ENCODE data around the gene NPIPB4.
"Not testable (repeated sequence)": the region's sequence is repeated elsewhere in the genome, so short reads cannot be mapped to it uniquely, and the experiment has no call there.

NPIPB4 gene

DNA sequence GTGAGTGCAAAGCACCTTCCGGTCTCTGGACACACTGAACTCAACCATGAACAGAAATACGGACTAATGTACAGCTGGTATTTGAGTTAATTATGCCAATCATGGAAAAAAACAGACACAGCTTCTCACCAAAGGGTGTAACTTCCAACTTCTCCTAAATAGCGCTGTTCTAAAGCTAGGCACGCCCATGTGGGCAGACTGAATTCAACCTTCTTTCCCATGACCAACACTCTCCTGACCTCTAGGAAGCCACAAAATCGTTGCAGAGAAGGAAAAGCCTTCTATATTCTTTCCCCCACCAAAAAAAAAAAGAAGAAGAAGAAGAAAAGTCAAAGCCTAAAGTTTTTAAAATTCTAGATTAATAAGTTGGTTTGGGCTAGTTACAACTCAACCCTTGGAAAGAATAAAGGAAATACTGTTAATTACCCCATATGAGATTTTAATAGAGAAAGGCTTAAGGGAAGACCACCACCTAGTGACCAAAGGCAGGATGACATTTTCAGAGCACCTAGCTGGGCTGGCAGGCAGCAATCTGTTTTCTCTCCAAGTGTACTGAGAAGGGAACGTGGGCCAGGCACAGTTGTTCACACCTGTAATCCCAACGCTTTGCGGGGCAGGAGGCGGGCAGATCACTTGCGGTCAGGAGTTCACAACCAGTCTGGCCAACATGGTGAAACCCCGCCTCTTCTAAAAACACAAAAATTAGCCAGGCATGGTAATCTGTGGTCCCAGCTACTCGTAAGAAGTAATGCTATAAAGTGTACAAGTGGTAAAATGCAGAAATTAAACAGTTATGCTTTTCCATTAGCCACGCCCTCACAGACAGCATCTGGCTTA is 55.8 kb downstream of the NPIPB4 start:
- H3K27ac ChIP-seq, result not testable (repeated sequence)
- TF ChIP-seq, protein P1, sequence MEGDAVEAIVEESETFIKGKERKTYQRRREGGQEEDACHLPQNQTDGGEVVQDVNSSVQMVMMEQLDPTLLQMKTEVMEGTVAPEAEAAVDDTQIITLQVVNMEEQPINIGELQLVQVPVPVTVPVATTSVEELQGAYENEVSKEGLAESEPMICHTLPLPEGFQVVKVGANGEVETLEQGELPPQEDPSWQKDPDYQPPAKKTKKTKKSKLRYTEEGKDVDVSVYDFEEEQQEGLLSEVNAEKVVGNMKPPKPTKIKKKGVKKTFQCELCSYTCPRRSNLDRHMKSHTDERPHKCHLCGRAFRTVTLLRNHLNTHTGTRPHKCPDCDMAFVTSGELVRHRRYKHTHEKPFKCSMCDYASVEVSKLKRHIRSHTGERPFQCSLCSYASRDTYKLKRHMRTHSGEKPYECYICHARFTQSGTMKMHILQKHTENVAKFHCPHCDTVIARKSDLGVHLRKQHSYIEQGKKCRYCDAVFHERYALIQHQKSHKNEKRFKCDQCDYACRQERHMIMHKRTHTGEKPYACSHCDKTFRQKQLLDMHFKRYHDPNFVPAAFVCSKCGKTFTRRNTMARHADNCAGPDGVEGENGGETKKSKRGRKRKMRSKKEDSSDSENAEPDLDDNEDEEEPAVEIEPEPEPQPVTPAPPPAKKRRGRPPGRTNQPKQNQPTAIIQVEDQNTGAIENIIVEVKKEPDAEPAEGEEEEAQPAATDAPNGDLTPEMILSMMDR (IDR thresholded peaks at IDR 0.05), result peak; percentile 70

- not testable (repeated sequence) for H3K27ac ChIP-seq
These were observed 59.0 kb downstream of the NPIPB4 start for GRCh38 chr16:21798601-21799000.

DNA sequence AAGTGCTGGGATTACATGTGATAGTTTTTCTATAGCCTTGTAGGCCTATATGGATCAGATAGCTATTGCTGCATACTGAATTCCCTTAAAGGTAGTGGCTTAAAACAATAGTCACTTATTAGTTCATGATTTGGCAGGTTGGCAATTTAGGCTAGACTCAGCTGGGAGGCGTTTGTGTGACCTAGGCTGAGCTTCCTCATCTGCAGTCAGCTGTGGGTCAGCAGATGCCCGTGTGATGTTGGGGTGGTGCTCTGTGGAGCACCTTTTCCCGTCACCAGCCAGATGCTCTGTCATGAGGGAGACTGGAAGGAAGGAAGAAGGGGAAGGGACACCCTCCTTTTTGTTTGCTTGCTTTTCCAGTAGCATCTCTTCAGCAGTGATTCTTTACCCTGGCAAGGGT is 64.2 kb downstream of the NPIPB4 start:
- not testable (repeated sequence) for H3K27ac ChIP-seq

GRCh38 chr16:21790506-21790905 is 67.0 kb downstream of the NPIPB4 start:
- not testable (repeated sequence) for H3K27ac ChIP-seq

All from 22Rv1 (cell line).